ENCODE data around the gene SNIP1. TPM values are rescaled to one million over a fixed set of nuclear protein-coding genes. Genes with fewer than 3 reads are reported as not detected.
A peak's percentile ranks its signal among the peaks of the same experiment; 100 is the strongest.
"Not testable (repeated sequence)": the region's sequence is repeated elsewhere in the genome, so short reads cannot be mapped to it uniquely, and the experiment has no call there.

The SNIP1 gene
- total RNA-seq, 1 donor from 2014 or later = 14.4 TPM

GRCh38 chr1:37544530-37544929 is 9.6 kb downstream of the SNIP1 start:
- no peaks in the 10 kb centered on the region for H3K4me1 ChIP-seq
- TF ChIP-seq CTCF (IDR thresholded peaks at IDR 0.05) = no peak
- intact Hi-C loops (cut with DNase I) = no loop called here
- no peaks in the 10 kb centered on the region for H3K27me3 ChIP-seq
- H3K27ac ChIP-seq = no peak overlapping the region
- H3K4me3 ChIP-seq = no peak overlapping the region
- H3K9me3 ChIP-seq = no peaks in the 10 kb centered on the region
- peaks cover 57 to 65% of the 10 kb centered on the region in 2 donors for H3K36me3 ChIP-seq
- DNase-seq (ENCODE audit: low spot score in 2 of 2) = no peak

- H3K4me3 ChIP-seq = no peak overlapping the region
- peaks cover 60 to 61% of the 10 kb centered on the region in 2 donors for H3K36me3 ChIP-seq
- no peaks in the 10 kb centered on the region for H3K27me3 ChIP-seq
- no peaks in the 10 kb centered on the region for H3K9me3 ChIP-seq
- no peak for DNase-seq (ENCODE audit: low spot score in 2 of 2)
- TF ChIP-seq CTCF (IDR thresholded peaks at IDR 0.05) = no peak
- intact Hi-C loops (cut with DNase I) = no loop called here
- H3K27ac ChIP-seq = no peak overlapping the region
- no peaks in the 10 kb centered on the region for H3K4me1 ChIP-seq
These were observed 13.9 kb downstream of the SNIP1 start for GRCh38 chr1:37540036-37540785.

- H3K27ac ChIP-seq; H3K27me3 ChIP-seq; intact Hi-C loops (cut with DNase I); H3K9me3 ChIP-seq; DNase-seq (ENCODE audit: low spot score in 2 of 2); H3K4me3 ChIP-seq; H3K4me1 ChIP-seq: not testable (repeated sequence)
- peaks cover 51 to 54% of the 10 kb centered on the region in 2 donors for H3K36me3 ChIP-seq
These were observed 14.9 kb downstream of the SNIP1 start for GRCh38 chr1:37539154-37539553.

- Histone ChIP-seq H3K4me1 (peaks cover 0 to 12% of the 10 kb centered on the region in 2 donors), H3K27ac (no peak overlapping the region), H3K9me3 (no peaks in the 10 kb centered on the region), H3K27me3 (no peaks in the 10 kb centered on the region), H3K4me3 (no peak overlapping the region), H3K36me3 (peaks cover 48 to 49% of the 10 kb centered on the region in 2 donors)
- DNase-seq (ENCODE audit: low spot score in 2 of 2) = no peak
- no peak for TF ChIP-seq CTCF (IDR thresholded peaks at IDR 0.05)
- intact Hi-C loops (cut with DNase I) = no loop called here
These were observed 16.7 kb downstream of the SNIP1 start for GRCh38 chr1:37537378-37537777.

- intact Hi-C loops (cut with DNase I) = loop anchor here (1.0 kb wide), 1 partner anchor 18 kb away; no protein-coding TSS in a partner anchor
- no peaks in the 10 kb centered on the region for H3K27me3 ChIP-seq
- no peaks in the 10 kb centered on the region for H3K9me3 ChIP-seq
- H3K4me3 ChIP-seq = no peak overlapping the region
- H3K4me1 ChIP-seq = peaks cover 0 to 12% of the 10 kb centered on the region in 2 donors
- no peak for DNase-seq (ENCODE audit: low spot score in 2 of 2)
- H3K36me3 ChIP-seq = peaks cover 22 to 25% of the 10 kb centered on the region in 2 donors
- no peak for TF ChIP-seq CTCF (IDR thresholded peaks at IDR 0.05)
- H3K27ac ChIP-seq = peak overlapping the region; percentile 62 to 75
These were observed 20.6 kb downstream of the SNIP1 start for GRCh38 chr1:37533317-37534093.

GRCh38 chr1:37532418-37533156 is 21.5 kb downstream of the SNIP1 start:
- DNase-seq (ENCODE audit: low spot score in 2 of 2); intact Hi-C loops (cut with DNase I): not testable (repeated sequence)

GRCh38 chr1:37529888-37530287 is 24.2 kb downstream of the SNIP1 start:
- H3K27me3 ChIP-seq; H3K27ac ChIP-seq; DNase-seq (ENCODE audit: low spot score in 2 of 2); H3K9me3 ChIP-seq; intact Hi-C loops (cut with DNase I); H3K4me3 ChIP-seq; H3K36me3 ChIP-seq: not testable (repeated sequence)
- H3K4me1 ChIP-seq = peaks cover 0 to 12% of the 10 kb centered on the region in 2 donors

More at GRCh38 chr1:37532418-37533156, 21.5 kb downstream of the SNIP1 start:
- Histone ChIP-seq H3K4me1 (peaks cover 0 to 12% of the 10 kb centered on the region in 2 donors), H3K36me3 (peaks cover 16 to 17% of the 10 kb centered on the region in 2 donors)
- H3K4me3 ChIP-seq, H3K27ac ChIP-seq, H3K9me3 ChIP-seq, H3K27me3 ChIP-seq: not testable (repeated sequence)
